Rectal smooth muscle tissue (tissue), 1 donor: ENCODE measurements around the gene PEX26.
"Not testable (repeated sequence)": the region's sequence is repeated elsewhere in the genome, so short reads cannot be mapped to it uniquely, and the experiment has no call there.

ENCODE experiments used
- H3K27ac ChIP-seq: one replicate; pipeline ENCODE4 v1.7.0; 2013; ENCODE audit warnings: low read depth, low read length, inconsistent platforms
- H3K27me3 ChIP-seq: one replicate; pipeline ENCODE4 v1.7.0; 2013; ENCODE audit warnings: low read length; ENCODE audit not compliant: control insufficient read depth, insufficient read depth
- H3K36me3 ChIP-seq: one replicate; pipeline ENCODE4 v1.7.0; 2013; ENCODE audit warnings: low read length; ENCODE audit not compliant: control insufficient read depth, insufficient read depth
- H3K4me1 ChIP-seq: one replicate; pipeline ENCODE4 v1.7.0; 2013; ENCODE audit warnings: low read length; ENCODE audit not compliant: control insufficient read depth, insufficient read depth
- H3K4me3 ChIP-seq: one replicate; pipeline ENCODE4 v1.7.0; 2013; ENCODE audit warnings: low read length
- H3K9ac ChIP-seq: one replicate; pipeline ENCODE4 v1.7.0; 2013; ENCODE audit warnings: low read length

The PEX26 gene

GRCh38 chr22:18077639-18078328 lies at the start of gene PEX26:
Gene PEX26 (plus strand): TSS chr22:18077990. CDS start chr22:18078377, 387 bp downstream.
- Histone ChIP-seq H3K27ac (peak within 1 kb of the TSS; percentile 72), H3K36me3 (peaks cover 3% of the 10 kb centered on the region), H3K4me3 (peak within 1 kb of the TSS; percentile 80), H3K4me1 (peaks cover 25% of the 10 kb centered on the region), H3K9ac (peak within 1 kb of the TSS; percentile 50), H3K27me3 (no peaks in the 10 kb centered on the region)

GRCh38 chr22:18028817-18029527 lies 48.8 kb upstream of the PEX26 start:
- H3K27ac ChIP-seq: no peak overlapping the region

GRCh38 chr22:18029686-18030267 lies 48.0 kb upstream of the PEX26 start:
- no peaks in the 10 kb centered on the region for H3K36me3 ChIP-seq
- H3K4me1 ChIP-seq: peaks cover 24% of the 10 kb centered on the region
- no peaks in the 10 kb centered on the region for H3K27me3 ChIP-seq
- H3K4me3 ChIP-seq: no peak overlapping the region
- no peak overlapping the region for H3K9ac ChIP-seq
- no peak overlapping the region for H3K27ac ChIP-seq

More at GRCh38 chr22:18028817-18029527, 48.8 kb upstream of the PEX26 start:
- no peak overlapping the region for H3K9ac ChIP-seq
- peaks cover 27% of the 10 kb centered on the region for H3K4me1 ChIP-seq
- H3K27me3 ChIP-seq: no peaks in the 10 kb centered on the region
- no peak overlapping the region for H3K4me3 ChIP-seq
- no peaks in the 10 kb centered on the region for H3K36me3 ChIP-seq

- Histone ChIP-seq H3K36me3 (no peaks in the 10 kb centered on the region), H3K4me3 (no peak overlapping the region), H3K27me3 (no peaks in the 10 kb centered on the region), H3K27ac (peak overlapping the region; percentile 82), H3K9ac (no peak overlapping the region), H3K4me1 (peaks cover 17% of the 10 kb centered on the region)
Observed at GRCh38 chr22:18031695-18032454, 45.9 kb upstream of the PEX26 start.

GRCh38 chr22:18032455-18033101 lies 45.2 kb upstream of the PEX26 start:
- H3K4me3 ChIP-seq: no peak overlapping the region
- peaks cover 17% of the 10 kb centered on the region for H3K4me1 ChIP-seq
- H3K27ac ChIP-seq: peak overlapping the region; percentile 82
- H3K27me3 ChIP-seq: no peaks in the 10 kb centered on the region
- H3K36me3 ChIP-seq: no peaks in the 10 kb centered on the region
- no peak overlapping the region for H3K9ac ChIP-seq

GRCh38 chr22:18033204-18033998 lies 44.4 kb upstream of the PEX26 start:
- peak overlapping the region; percentile 69 for H3K27ac ChIP-seq
- H3K4me3 ChIP-seq: no peak overlapping the region
- no peaks in the 10 kb centered on the region for H3K27me3 ChIP-seq
- peaks cover 17% of the 10 kb centered on the region for H3K4me1 ChIP-seq
- H3K36me3 ChIP-seq: no peaks in the 10 kb centered on the region
- H3K9ac ChIP-seq: no peak overlapping the region

- H3K27ac ChIP-seq: peak overlapping the region; percentile 69
- peaks cover 17% of the 10 kb centered on the region for H3K4me1 ChIP-seq
- no peak overlapping the region for H3K9ac ChIP-seq
- H3K36me3 ChIP-seq: no peaks in the 10 kb centered on the region
- H3K27me3 ChIP-seq: no peaks in the 10 kb centered on the region
- no peak overlapping the region for H3K4me3 ChIP-seq
Observed at GRCh38 chr22:18034076-18034475, 43.7 kb upstream of the PEX26 start.

- Histone ChIP-seq H3K4me1 (peaks cover 17% of the 10 kb centered on the region), H3K27ac (no peak overlapping the region), H3K4me3 (no peak overlapping the region), H3K9ac (no peak overlapping the region), H3K36me3 (no peaks in the 10 kb centered on the region), H3K27me3 (no peaks in the 10 kb centered on the region)
Observed at GRCh38 chr22:18035751-18036150, 42.0 kb upstream of the PEX26 start.

GRCh38 chr22:18040898-18041297 lies 36.9 kb upstream of the PEX26 start:
- not testable (repeated sequence) for H3K4me3 ChIP-seq, H3K27me3 ChIP-seq, H3K27ac ChIP-seq, H3K4me1 ChIP-seq, H3K9ac ChIP-seq, H3K36me3 ChIP-seq

GRCh38 chr22:18042685-18043084 lies 35.1 kb upstream of the PEX26 start:
- Histone ChIP-seq H3K4me1 (no peaks in the 10 kb centered on the region), H3K27me3 (no peaks in the 10 kb centered on the region), H3K4me3 (no peak overlapping the region), H3K36me3 (no peaks in the 10 kb centered on the region), H3K27ac (no peak overlapping the region), H3K9ac (no peak overlapping the region)

- no peaks in the 10 kb centered on the region for H3K4me1 ChIP-seq
- peak overlapping the region; percentile 40 for H3K27ac ChIP-seq
- no peak overlapping the region for H3K4me3 ChIP-seq
- H3K36me3 ChIP-seq: no peaks in the 10 kb centered on the region
- no peaks in the 10 kb centered on the region for H3K27me3 ChIP-seq
- H3K9ac ChIP-seq: no peak overlapping the region
Observed at GRCh38 chr22:18044548-18045271, 33.1 kb upstream of the PEX26 start.
